GM18867 (cell line): Measurements from ENCODE around the gene GPD2.
"Not testable (repeated sequence)": the region's sequence is repeated elsewhere in the genome, so short reads cannot be mapped to it uniquely, and the experiment has no call there.

ENCODE experiments used
- ATAC-seq: cut with Tn5 transposase; IDR thresholded peaks from one replicate; pipeline ENCODE4 v1.9.1; 2021; ENCODE audit warnings: mild to moderate bottlenecking, moderate library complexity; ENCODE audit not compliant: unreplicated experiment

The GPD2 gene

DNA sequence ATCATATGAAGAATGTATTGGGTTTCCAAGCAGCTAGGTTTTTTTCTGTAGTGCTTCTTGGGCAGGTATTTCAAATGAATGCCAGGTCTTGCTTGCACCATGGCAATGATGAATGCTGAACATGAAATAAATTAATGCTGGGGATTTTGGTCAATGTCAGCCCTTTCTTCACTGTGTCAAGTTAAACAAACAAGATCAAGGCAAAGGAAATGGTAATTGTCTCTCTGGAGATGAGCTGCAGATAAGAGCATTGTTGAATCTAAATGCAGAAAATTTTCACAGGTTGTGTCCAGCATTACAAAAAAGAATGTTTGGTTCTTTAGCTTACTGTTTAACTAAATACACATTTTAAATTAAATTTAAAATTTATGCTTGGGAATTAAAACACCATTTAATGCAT, 144.3 kb downstream of the GPD2 start:
- ATAC-seq = no peak

- no peak for ATAC-seq
Observed at GRCh38 chr2:156581280-156581679, 145.1 kb downstream of the GPD2 start.

- no peak for ATAC-seq
Observed at GRCh38 chr2:156585457-156585856, 149.3 kb downstream of the GPD2 start.

DNA sequence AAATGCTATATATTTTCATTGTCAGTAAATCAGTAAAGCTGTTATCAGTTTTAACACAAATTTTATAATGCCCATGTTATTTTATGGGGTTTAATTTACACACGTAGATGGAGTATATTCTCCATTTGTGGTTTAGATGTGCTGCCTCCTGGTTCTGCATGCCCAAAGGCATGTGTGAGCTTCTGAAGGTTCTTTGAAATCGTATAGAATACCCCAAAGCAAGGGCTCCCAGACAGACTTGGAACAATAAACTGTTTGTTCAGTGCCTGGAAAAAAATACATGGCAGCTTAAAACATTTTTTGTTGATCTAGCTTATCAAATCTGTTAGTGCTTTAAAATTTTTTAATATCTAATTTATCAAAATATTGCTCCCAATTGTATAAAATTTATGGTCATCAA, 150.4 kb downstream of the GPD2 start:
- no peak for ATAC-seq

GRCh38 chr2:156589381-156590079, 153.4 kb downstream of the GPD2 start:
- peak; percentile 59 for ATAC-seq

DNA sequence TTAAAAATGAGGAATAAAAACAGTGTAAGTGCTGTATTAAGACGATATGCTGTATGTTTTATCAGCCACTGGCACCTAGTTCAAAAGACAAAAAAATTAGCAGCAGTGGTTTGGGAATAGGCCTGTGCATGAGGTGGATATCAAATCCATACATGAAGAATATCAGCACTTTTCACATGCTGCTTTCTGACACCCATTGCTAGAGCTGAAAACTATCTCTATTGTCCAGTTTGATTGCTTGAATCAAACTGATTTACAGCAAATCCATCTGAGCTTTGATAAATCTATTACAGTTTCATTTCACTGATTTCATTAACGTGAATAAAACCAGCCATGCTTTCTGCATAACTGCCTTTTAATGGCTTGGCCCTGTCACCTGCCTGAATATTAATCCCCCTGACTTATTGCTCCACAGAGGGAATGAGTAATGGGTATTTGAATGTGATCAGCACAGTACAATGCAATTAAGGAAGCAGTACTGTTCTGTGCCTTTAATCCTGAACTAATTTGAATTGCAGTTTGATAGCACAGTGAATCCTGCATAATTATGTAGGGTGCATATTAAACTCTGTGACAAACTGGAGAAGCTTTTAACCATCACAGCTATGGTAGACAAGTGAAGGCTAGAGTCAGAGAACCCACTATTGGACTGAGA, 154.0 kb downstream of the GPD2 start:
- no peak for ATAC-seq

- ATAC-seq = no peak
Observed at GRCh38 chr2:156592809-156593593, 156.8 kb downstream of the GPD2 start.

DNA sequence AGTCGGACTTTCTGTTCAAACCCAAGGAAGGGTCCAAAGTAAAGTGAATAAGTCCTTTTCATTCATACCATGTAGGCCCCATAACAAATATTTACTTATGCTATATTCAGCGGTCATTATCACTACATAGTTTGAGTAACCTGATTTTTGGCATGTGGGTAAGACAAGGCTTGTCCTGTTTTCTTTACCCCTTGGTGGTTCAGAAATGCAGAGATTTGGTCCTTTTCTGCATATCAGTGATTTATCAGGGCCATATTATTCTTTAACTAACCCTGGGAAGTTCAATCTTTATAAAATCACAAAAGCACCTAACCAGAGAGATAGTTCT, 157.4 kb downstream of the GPD2 start:
- ATAC-seq = no peak

DNA sequence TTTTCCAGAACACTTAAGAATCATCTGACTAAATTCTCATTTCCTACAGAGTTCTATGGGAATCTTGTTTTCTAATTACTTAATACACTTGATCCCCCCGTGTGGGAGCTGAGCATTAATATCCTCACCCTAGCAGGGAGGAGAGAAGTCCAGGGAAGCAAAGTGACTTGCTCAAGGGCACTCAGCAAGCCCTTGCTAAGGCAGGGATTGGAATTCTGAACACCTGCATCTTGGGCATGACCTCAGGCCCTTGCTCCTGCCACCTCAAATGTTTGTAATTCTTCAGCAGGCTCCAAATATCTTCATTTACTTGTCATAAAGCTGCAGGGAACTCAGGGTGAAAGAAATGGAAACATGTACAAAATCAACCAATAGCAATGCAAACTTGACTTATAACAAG, 162.4 kb downstream of the GPD2 start:
- no peak for ATAC-seq

DNA sequence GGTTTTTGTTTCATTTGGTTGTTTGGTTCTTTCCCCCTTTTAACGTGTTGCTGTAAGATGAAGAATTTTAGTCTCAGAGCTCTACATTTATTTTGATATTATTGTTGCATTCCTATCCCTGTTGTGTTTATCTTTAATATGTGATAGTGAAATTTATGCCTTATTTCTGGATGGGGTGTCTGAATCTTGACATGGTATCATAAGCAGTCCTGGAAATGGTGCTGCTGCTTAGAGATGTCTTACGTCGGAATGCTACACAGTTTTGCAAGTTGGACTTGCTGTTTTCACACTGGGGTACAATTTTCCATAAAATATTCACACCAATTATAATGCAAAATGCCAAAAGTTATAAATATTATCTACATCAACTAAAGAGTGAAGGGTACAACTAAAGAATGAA, 164.0 kb downstream of the GPD2 start:
- ATAC-seq = no peak

DNA sequence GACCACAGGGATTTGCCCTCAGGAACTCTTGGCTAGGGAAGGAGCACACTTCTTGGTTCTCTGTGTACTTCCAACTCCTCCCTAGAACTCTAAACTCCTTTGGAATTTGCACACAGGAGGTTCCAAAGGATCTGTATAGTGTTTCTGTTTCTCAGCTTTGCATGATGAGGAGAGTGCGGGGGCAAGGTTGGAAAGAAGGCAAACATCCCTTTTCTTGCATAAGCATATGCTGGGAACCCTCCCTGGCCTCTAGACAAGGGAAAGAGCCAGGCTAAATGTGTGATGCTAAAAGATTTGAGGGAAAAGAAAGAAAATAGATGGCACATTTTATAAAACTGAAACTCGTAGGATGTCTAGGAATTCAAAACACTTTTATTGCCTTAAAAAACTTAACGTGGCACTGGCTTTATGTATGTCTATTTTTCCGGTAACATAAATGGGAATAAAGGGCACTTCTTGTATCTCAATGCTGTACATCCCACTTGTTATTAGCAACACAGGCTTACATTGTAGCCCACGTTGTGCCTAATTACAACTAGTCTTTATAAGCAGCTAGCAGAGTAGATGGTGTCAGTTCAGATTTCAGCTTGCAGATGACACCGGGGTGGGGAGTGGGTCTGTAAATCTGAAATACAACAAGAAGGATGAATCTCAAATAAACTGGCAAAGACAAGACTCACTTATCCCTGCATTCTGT, 165.8 kb downstream of the GPD2 start:
- no peak for ATAC-seq

- no peak for ATAC-seq
Observed at GRCh38 chr2:156602552-156602933, 166.4 kb downstream of the GPD2 start.

- no peak for ATAC-seq
Observed at GRCh38 chr2:156615836-156616322, 179.7 kb downstream of the GPD2 start.

- ATAC-seq = not testable (repeated sequence)
Observed at GRCh38 chr2:156618071-156618470, 181.9 kb downstream of the GPD2 start.

- ATAC-seq = no peak
Observed at GRCh38 chr2:156619021-156619539, 182.9 kb downstream of the GPD2 start.

DNA sequence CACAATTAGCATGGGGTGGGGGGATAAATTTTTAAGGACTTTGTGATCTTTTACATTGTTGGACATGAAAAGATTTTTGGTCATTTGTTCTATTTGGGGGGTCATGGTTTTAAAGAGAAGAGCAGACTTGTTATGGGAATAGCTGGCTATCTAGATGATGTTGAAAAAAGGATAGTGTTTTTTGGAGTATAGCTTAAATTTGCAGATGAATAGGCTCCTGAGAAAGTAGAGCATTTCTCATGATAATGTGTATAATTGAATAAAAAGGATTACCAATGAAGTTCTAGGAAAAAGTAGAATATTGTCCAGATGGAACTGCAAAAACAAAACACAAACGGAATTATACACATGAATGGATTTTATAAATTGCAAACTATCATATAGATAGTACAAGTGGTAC, 186.3 kb downstream of the GPD2 start:
- no peak for ATAC-seq

DNA sequence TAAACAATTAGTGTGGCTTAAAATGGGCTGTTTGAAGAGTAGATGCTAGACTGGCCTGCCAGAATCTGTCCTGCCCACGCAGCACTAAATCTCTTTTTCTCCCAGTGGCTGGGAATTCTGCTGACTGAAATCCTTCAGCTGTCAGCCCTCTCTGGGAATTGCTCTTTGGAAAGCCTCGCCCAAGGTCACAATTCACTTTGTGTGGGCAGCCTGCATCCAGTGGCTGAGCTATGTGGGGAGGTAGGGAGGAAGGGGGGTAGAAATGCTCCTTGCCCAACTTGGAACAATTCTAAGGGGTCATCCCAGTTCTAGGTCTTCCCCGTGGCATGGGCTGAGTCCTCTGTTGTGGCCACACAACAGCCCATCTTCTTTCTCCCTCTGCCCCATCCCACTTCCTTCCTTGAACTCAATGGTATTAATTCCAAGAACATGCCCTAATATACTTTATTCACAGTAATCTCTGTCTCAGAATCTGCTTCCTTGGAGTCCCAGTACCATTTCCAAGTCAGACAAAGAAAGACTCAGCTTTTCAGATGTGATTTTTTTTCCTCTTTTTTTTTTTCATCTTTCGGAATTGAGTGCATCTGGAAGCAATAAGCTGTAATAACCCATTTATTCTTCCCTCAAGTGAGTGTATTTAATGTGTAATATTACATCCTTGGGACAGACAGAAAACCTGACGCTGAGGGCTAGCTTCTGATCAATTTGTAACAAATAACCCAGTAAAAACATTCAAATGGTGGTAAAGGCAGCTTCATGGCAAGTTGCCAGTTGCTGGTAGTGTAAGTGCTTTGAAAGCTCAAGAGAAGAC, 189.4 kb downstream of the GPD2 start:
- no peak for ATAC-seq

GRCh38 chr2:156626931-156627330, 190.8 kb downstream of the GPD2 start:
- ATAC-seq = no peak

DNA sequence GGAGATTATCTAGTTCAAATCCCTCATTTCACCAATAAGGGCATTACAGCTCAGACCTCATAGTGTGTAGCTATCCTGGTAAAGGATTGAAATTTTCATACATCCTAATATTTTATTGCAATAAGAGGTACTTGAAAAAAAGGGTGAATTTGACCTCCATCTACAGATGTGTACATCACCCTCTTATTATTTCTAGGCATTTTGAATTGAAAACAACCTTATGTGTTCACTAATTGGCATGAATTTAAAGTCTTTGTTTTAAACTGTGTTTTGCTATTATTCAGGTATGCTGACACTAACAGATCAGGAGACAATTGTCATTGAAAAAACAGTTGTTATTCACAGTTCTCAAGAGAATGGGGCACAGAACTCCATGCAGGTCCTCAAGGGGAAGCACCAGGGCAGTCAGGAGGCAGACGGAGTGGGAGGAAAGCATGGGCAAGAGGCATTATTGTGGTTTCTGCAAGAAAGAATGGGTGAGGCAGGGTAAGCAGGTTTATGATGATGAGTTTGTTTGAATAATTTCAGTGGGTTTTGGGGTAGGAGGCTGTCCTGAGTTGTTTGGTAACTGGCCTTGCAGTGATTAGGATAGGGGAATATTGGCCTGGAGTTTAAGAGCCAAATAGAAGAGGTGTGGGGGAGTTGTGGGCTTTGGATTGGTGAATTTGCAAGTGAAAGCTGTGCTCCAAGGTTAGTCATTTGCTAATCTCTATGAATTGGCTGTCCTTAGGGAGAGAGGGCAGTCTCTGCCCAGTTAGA, 194.6 kb downstream of the GPD2 start:
- ATAC-seq = no peak

DNA sequence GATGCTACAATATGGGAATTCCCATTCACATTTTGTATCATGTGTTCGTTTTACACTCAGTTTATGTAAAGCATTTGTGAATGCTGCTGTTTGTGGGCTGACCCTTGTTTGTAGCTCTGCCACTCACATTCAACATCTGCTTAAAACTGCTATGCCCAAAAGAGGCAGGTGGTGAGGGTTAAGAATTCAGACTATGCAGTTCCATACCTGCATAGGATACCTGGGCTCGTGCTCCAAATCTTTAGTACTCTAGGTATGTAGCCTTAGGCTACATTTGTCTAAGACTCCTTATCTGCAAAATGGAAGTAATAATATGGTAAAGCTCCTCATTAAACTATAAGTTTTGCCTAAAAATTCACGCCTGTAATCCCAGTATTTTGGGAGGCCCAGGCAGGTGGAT, 199.5 kb downstream of the GPD2 start:
- ATAC-seq = no peak
